ENCODE data around the gene SLC39A9. TPM values are rescaled to one million over a fixed set of nuclear protein-coding genes. Genes with fewer than 3 reads are reported as not detected.

SLC39A9 gene
- total and polyA plus RNA-seq, 2 of the 13 experiments (the other 11 are each of a cell fraction or from before 2014, with no cell fraction given), result 46.6 to 69.5 TPM

DNA sequence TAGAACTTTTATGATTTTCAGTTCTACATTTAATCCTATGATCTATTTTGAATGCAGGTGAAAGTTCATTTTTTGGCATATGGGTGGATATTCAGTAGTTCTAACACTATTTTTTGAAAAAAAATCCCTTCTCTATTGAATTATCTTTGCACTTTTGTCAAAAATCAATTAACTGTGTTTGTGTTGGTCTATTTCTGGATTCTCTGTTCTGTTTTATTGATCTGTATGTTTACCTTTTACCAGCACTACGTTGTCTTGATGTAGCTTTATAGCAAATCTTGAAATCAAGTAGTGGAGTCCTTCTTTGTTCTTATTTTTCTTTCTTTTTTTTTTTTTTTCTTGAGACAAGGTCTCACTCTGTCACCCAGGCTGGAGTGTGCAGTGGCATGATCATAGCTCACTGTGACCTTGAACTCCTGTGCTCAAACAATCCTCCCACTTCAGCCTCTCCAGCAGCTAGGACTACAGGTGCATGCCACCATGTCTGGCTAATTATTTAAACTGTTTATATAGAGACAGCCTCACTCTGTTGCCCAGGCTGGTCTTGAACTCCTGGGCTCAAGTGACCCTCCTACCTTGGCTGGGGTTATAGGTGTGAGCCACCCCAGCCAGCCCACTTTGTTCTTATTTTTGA lies 31.9 kb downstream of the SLC39A9 start (continued):
- TF ChIP-seq, protein P1, sequence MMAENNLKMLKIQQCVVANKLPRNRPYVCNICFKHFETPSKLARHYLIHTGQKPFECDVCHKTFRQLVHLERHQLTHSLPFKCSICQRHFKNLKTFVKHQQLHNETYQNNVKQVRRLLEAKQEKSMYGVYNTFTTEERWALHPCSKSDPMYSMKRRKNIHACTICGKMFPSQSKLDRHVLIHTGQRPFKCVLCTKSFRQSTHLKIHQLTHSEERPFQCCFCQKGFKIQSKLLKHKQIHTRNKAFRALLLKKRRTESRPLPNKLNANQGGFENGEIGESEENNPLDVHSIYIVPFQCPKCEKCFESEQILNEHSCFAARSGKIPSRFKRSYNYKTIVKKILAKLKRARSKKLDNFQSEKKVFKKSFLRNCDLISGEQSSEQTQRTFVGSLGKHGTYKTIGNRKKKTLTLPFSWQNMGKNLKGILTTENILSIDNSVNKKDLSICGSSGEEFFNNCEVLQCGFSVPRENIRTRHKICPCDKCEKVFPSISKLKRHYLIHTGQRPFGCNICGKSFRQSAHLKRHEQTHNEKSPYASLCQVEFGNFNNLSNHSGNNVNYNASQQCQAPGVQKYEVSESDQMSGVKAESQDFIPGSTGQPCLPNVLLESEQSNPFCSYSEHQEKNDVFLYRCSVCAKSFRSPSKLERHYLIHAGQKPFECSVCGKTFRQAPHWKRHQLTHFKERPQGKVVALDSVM (CRISPR knock-in tag; IDR thresholded peaks at IDR 0.05), result peak; percentile 57; the same call in 1 of the 2 replicates
- TF ChIP-seq, protein P2, sequence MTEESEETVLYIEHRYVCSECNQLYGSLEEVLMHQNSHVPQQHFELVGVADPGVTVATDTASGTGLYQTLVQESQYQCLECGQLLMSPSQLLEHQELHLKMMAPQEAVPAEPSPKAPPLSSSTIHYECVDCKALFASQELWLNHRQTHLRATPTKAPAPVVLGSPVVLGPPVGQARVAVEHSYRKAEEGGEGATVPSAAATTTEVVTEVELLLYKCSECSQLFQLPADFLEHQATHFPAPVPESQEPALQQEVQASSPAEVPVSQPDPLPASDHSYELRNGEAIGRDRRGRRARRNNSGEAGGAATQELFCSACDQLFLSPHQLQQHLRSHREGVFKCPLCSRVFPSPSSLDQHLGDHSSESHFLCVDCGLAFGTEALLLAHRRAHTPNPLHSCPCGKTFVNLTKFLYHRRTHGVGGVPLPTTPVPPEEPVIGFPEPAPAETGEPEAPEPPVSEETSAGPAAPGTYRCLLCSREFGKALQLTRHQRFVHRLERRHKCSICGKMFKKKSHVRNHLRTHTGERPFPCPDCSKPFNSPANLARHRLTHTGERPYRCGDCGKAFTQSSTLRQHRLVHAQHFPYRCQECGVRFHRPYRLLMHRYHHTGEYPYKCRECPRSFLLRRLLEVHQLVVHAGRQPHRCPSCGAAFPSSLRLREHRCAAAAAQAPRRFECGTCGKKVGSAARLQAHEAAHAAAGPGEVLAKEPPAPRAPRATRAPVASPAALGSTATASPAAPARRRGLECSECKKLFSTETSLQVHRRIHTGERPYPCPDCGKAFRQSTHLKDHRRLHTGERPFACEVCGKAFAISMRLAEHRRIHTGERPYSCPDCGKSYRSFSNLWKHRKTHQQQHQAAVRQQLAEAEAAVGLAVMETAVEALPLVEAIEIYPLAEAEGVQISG (CRISPR knock-in tag; IDR thresholded peaks at IDR 0.05), result peak; percentile 40; the same call in 1 of the 2 replicates
- TF ChIP-seq, protein P3, sequence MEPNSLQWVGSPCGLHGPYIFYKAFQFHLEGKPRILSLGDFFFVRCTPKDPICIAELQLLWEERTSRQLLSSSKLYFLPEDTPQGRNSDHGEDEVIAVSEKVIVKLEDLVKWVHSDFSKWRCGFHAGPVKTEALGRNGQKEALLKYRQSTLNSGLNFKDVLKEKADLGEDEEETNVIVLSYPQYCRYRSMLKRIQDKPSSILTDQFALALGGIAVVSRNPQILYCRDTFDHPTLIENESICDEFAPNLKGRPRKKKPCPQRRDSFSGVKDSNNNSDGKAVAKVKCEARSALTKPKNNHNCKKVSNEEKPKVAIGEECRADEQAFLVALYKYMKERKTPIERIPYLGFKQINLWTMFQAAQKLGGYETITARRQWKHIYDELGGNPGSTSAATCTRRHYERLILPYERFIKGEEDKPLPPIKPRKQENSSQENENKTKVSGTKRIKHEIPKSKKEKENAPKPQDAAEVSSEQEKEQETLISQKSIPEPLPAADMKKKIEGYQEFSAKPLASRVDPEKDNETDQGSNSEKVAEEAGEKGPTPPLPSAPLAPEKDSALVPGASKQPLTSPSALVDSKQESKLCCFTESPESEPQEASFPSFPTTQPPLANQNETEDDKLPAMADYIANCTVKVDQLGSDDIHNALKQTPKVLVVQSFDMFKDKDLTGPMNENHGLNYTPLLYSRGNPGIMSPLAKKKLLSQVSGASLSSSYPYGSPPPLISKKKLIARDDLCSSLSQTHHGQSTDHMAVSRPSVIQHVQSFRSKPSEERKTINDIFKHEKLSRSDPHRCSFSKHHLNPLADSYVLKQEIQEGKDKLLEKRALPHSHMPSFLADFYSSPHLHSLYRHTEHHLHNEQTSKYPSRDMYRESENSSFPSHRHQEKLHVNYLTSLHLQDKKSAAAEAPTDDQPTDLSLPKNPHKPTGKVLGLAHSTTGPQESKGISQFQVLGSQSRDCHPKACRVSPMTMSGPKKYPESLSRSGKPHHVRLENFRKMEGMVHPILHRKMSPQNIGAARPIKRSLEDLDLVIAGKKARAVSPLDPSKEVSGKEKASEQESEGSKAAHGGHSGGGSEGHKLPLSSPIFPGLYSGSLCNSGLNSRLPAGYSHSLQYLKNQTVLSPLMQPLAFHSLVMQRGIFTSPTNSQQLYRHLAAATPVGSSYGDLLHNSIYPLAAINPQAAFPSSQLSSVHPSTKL (CRISPR knock-in tag; IDR thresholded peaks at IDR 0.05), result peak; percentile 58; the same call in 1 of the 2 replicates
- TF ChIP-seq SETDB1 (CRISPR knock-in tag; IDR thresholded peaks at IDR 0.05; ENCODE audit: borderline replicate concordance) (no peak), MEF2D (CRISPR knock-in tag; IDR thresholded peaks at IDR 0.05) (peak; percentile 99), EP300 (IDR thresholded peaks at IDR 0.05; ENCODE audit: low read depth in 2 of 2, low read length in 2 of 2) (0 out of 4 replicates have a peak, but pooled peaks of 1 of the 2 experiments have one; percentile 13), EP300 (CRISPR knock-in tag; IDR thresholded peaks at IDR 0.05; ENCODE audit: borderline replicate concordance) (no peak), KAT2B (IDR thresholded peaks at IDR 0.05; ENCODE audit: borderline replicate concordance, low read depth, low read length) (peak; percentile 98), ZNF160 (CRISPR knock-in tag; IDR thresholded peaks at IDR 0.05) (no peak), HMG20A (CRISPR knock-in tag; IDR thresholded peaks at IDR 0.05; ENCODE audit: borderline replicate concordance) (peak; percentile 22; the same call in 1 of the 2 replicates), HDAC2 (CRISPR knock-in tag; IDR thresholded peaks at IDR 0.05) (peak; percentile 44; the same call in 1 of the 2 replicates)
- TF ChIP-seq, protein P4, sequence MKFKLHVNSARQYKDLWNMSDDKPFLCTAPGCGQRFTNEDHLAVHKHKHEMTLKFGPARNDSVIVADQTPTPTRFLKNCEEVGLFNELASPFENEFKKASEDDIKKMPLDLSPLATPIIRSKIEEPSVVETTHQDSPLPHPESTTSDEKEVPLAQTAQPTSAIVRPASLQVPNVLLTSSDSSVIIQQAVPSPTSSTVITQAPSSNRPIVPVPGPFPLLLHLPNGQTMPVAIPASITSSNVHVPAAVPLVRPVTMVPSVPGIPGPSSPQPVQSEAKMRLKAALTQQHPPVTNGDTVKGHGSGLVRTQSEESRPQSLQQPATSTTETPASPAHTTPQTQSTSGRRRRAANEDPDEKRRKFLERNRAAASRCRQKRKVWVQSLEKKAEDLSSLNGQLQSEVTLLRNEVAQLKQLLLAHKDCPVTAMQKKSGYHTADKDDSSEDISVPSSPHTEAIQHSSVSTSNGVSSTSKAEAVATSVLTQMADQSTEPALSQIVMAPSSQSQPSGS (CRISPR knock-in tag; IDR thresholded peaks at IDR 0.05), result peak; percentile 49; the same call in 1 of the 2 replicates

Data from HepG2 (cell line).